PC-3 (cell line): ENCODE measurements around the gene CCDC69. TPM values are rescaled to one million over a fixed set of nuclear protein-coding genes. Genes with fewer than 3 reads are reported as not detected.

Experiments
- ATAC-seq: fragments of 200-7000 bp; cut with Tn5 transposase; 2 replicates; pipeline ENCODE4 v1.9.1; 2020; ENCODE audit warnings: mild to moderate bottlenecking, moderate library complexity
- BruUV-seq: library from RNA; stranded (reverse); fragments of 400-500 nt; replicated peaks from 2 replicates; lab custom pipeline; 2021; lab: Mats Ljungman, UMichigan
- CTCF ChIA-PET: fragments of 300-600 bp; sonication (Branson Sonifier 250); formaldehyde crosslinking; loops from one replicate; lab custom pipeline; 2022; ENCODE audit warnings: antibody characterized with exemption; lab: Charles Lee
- POLR2A ChIA-PET: fragments of 300-600 bp; sonication (Branson Sonifier 250); formaldehyde crosslinking; loops from one replicate; lab custom pipeline; 2022; ENCODE audit warnings: antibody characterized with exemption; ENCODE audit not compliant: unreplicated experiment; lab: Charles Lee
- DNase-seq: peaks from one replicate; pipeline ENCODE4 v3.0.0-alpha.2; 2015
- H2AFZ ChIP-seq: fragments of 300-600 bp; sonication (generic); 2 replicates; pipeline ENCODE4 v1.6.0; 2016; ENCODE audit warnings: antibody characterized with exemption, low read length
- H3F3A ChIP-seq: fragments of 300-600 bp; sonication (generic); one replicate; pipeline ENCODE4 v1.6.0; 2017; ENCODE audit warnings: antibody characterized with exemption, low read length, control low read depth, mild to moderate bottlenecking; ENCODE audit not compliant: unreplicated experiment
- H3K27ac ChIP-seq: fragments of 300-600 bp; sonication (generic); 2 replicates; pipeline ENCODE4 v1.5.1; 2016; ENCODE audit warnings: mild to moderate bottlenecking, low read length
- H3K27me3 ChIP-seq: fragments of 300-600 bp; sonication (generic); 2 replicates; pipeline ENCODE4 v1.6.1; 2016; ENCODE audit warnings: low read length, mixed read lengths
- H3K36me3 ChIP-seq: fragments of 300-600 bp; sonication (generic); 2 replicates; pipeline ENCODE4 v1.6.1; 2016; ENCODE audit warnings: low read depth, mixed run types, low read length, mixed read lengths
- H3K4me1 ChIP-seq: fragments of 300-600 bp; sonication (generic); 2 replicates; pipeline ENCODE4 v1.5.1; 2016; ENCODE audit warnings: low read length; ENCODE audit not compliant: insufficient read depth
- H3K4me2 ChIP-seq: fragments of 300-600 bp; sonication (generic); 2 replicates; pipeline ENCODE4 v1.6.0; 2016; ENCODE audit warnings: low read length
- H3K4me3 ChIP-seq: fragments of 300-600 bp; sonication (generic); 2 replicates; pipeline ENCODE4 v1.5.1; 2016; ENCODE audit warnings: mild to moderate bottlenecking, low read length, mixed read lengths
- H3K79me2 ChIP-seq: fragments of 300-600 bp; sonication (generic); 2 replicates; pipeline ENCODE4 v1.6.1; 2017; ENCODE audit warnings: low read length, mixed read lengths
- H3K9ac ChIP-seq: fragments of 300-600 bp; sonication (generic); 2 replicates; pipeline ENCODE4 v1.6.0; 2016; ENCODE audit warnings: mild to moderate bottlenecking, low read length
- H3K9me2 ChIP-seq: fragments of 300-600 bp; sonication (generic); replicated peaks from 2 replicates; pipeline ENCODE4 v1.6.1; 2016; ENCODE audit warnings: mixed run types, low read length, mixed read lengths
- H3K9me3 ChIP-seq: fragments of 300-600 bp; sonication (generic); 2 replicates; pipeline ENCODE4 v1.6.1; 2016; ENCODE audit warnings: low read length, mixed read lengths
- H4K20me1 ChIP-seq: fragments of 300-600 bp; sonication (generic); 2 replicates; pipeline ENCODE4 v1.6.1; 2016; ENCODE audit warnings: low read length, mixed read lengths
- CTCF ChIP-seq: fragments of 300-600 bp; sonication (generic); conservative IDR thresholded peaks from 2 replicates; pipeline ENCODE4 v1.5.1; 2017; ENCODE audit warnings: antibody characterized with exemption, low read depth, mild to moderate bottlenecking, low read length
- EZH2 ChIP-seq: fragments of 300-600 bp; sonication (generic); IDR thresholded peaks from one replicate; pipeline ENCODE4 v1.6.1; 2017; ENCODE audit warnings: antibody characterized with exemption, mild to moderate bottlenecking, low read length; ENCODE audit not compliant: unreplicated experiment
- EZH2phosphoT487 ChIP-seq: fragments of 300-600 bp; sonication (generic); IDR thresholded peaks from 2 replicates; pipeline ENCODE4 v1.6.1; 2018; ENCODE audit warnings: mild to moderate bottlenecking, antibody characterized with exemption, low read length, borderline replicate concordance
- intact Hi-C: fragments of 100-400 bp; cut with micrococcal nuclease; formaldehyde crosslinking; loops from 2 replicates; pipeline ENCODE4 v1.9.0; 2023
- total RNA-seq: library from RNA; depleted of rRNA; stranded (reverse); fragments of >200 nt; gene quantifications from 2 replicates; pipeline ENCODE4 v1.2.3, GENCODE V29; 2014

CCDC69 gene
- total RNA-seq, 1 experiment from 2014 or later: 26.4 TPM

DNA sequence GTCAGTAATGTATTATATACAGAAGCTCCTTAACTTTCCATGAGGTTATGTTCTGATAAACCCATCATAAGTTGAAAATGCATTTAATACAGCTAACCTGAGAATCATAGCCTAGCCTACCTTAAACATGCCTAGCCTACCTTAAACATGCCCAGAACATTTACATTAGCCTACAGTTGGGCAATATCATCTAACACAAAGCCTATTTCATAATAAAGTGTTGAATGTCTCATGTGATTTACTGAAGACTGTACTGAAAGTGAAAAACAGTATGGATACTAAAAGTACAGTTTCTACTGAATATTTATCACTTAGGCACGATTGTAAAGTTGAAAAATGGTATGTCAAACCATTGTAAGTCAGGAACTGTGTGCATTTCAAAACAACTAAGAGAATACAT is 30.7 kb upstream of the CCDC69 start:
- DNase-seq (no peak), ATAC-seq (no peak)
- CTCF ChIA-PET: no interaction called here
- BruUV-seq: no TSS peak
- Histone ChIP-seq H3K36me3 (no peaks in the 10 kb centered on the region), H2AFZ (no peak overlapping the region), H3K4me1 (peaks cover 48% of the 10 kb centered on the region), H3K79me2 (peaks cover 55% of the 10 kb centered on the region), H3K4me3 (peak overlapping the region; percentile 95; the same call in 1 of the 2 replicates), H3K9me3 (no peaks in the 10 kb centered on the region), H3K4me2 (peak overlapping the region; percentile 98), H3K27me3 (no peaks in the 10 kb centered on the region), H4K20me1 (no peaks in the 10 kb centered on the region), H3F3A (peaks cover 10% of the 10 kb centered on the region), H3K9ac (no peak overlapping the region), H3K27ac (no peak overlapping the region), H3K9me2 (no peaks in the 10 kb centered on the region)
- no peak for TF ChIP-seq EZH2
- no peak for TF ChIP-seq CTCF
- TF ChIP-seq EZH2phosphoT487: no peak
- intact Hi-C loops: loop anchor here (5.0 kb wide), 1 partner anchor 63 kb away; no protein-coding TSS in a partner anchor
- POLR2A ChIA-PET: no interaction called here

GRCh38 chr5:151253605-151253950 is 29.7 kb upstream of the CCDC69 start:
- Histone ChIP-seq H2AFZ (peak overlapping the region; percentile 76), H3K9ac (peak overlapping the region; percentile 77), H3K9me3 (no peaks in the 10 kb centered on the region), H3K27me3 (no peaks in the 10 kb centered on the region), H3K4me3 (peak overlapping the region; percentile 95), H3K36me3 (no peaks in the 10 kb centered on the region), H3K4me1 (peaks cover 38% of the 10 kb centered on the region), H4K20me1 (no peaks in the 10 kb centered on the region), H3K9me2 (no peaks in the 10 kb centered on the region), H3F3A (peaks cover 10% of the 10 kb centered on the region), H3K27ac (peak overlapping the region; percentile 25; the same call in 1 of the 2 replicates), H3K79me2 (peaks cover 46% of the 10 kb centered on the region), H3K4me2 (peak overlapping the region; percentile 98)
- no peak for TF ChIP-seq CTCF
- no peak for TF ChIP-seq EZH2
- TF ChIP-seq EZH2phosphoT487: no peak
- no peak for ATAC-seq
- ChIA-PET CTCF (interaction anchor here (1.2 to 2.2 kb wide), 3 partner anchors 15 to 62 kb away, joined by 12 to 18 read pairs (median 17); no protein-coding TSS in a partner anchor), POLR2A (interaction anchor here (1.0 kb wide), 2 partner anchors 11 to 30 kb away, joined by 4 to 7 read pairs; no protein-coding TSS in a partner anchor)
- intact Hi-C loops: loop anchor here (1.0 to 5.0 kb wide), 3 partner anchors 11 to 64 kb away; no protein-coding TSS in a partner anchor
- no TSS peak for BruUV-seq
- peak; percentile 4 for DNase-seq
